Measurements from ENCODE around the gene SOX10. TPM values are rescaled to one million over a fixed set of nuclear protein-coding genes. Genes with fewer than 3 reads are reported as not detected.

SOX10 gene
- not detected in 2 replicates for total RNA-seq

DNA sequence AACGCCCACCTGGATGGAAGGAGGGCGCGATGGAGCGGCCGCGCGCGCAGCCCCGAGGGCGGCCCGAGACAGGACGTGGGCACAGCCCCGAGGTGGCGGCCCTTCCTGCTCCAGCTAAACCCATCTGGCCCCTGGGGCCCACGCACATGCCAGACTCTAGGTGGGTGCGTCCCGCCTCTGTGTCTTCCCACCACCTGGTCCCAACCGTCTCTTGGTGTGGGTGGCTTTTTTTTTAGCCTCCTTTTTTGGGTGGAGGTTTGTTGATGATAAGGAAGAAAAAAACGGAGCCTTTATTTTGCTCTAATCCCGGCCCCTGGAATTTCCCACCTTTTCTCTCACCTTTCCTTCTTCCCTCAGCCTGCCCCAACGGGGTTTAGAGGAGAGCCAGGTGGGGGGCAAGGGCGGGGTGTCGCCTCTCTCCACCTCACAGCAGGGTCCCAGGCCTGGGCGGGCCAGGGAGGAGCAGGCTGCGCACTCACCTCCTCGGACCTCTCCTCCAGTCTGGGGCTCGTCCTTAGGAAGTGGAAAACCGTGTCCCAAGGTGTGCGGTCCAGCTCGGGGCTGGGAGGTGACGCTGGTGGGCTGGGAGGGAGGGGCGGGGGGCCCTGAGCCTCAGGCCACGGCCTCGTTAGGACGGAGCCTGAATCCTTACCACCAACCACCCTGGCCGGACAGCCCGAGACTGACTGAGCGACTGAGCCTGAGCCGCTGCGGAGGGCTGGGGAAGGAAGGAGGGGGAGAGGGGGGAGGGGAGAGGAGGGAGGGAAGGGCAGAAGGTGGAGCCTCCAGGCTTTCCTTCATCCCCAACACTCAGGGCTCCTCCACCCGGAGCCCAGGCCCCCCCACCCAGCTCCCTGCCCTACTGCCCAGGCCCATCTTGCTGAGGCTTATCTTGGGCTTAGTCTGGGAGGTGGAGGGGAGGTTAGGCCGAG is at the start of gene SOX10:
Gene SOX10, minus strand, starts transcription at position 696 of the 932 bp plus-strand sequence. CDS start 771 bp downstream, outside the sequence.

DNA sequence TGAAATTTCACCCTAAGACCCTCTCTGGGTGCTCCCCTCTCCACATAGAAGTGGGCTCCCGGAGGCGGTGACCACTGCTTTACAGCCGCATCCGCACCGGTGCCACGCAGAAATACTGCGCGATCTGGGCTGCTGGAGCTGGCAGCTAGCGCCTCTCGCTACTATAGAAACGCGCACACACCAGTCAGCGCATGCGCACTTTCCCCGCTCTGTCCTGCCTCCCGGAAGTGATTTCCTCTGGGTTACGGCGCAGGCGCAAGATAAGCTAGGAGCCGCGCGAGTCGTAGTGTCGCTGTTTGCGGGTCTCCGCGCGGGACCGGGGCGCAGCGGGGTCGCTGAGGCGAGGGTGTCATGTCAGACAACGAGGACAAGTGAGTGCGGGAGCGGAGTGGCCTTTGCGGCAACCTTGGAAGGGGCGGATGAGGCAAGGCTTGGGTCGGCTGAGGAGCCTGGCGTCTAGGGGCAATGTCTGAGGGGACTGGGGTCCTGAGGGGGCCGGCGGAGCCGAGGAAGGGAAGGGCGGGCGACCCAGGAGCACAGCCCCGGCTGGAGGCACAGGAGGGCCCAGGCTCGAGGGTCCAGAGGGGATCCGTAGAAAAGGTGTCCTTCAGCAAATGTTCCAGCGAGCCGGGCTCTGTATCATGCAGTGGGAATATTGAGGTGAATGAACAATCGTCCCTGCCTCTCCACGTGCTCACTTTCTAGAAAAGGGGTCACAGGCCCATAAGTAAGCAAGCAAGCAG is 30.7 kb downstream of the SOX10 start, which contains the start of the genes C22orf23 and POLR2F:
Gene C22orf23, minus strand, starts transcription at position 165 of the 743 bp plus-strand sequence. CDS start 452 bp downstream, outside the sequence.
Gene POLR2F, plus strand, starts transcription at position 263 of the 743 bp plus-strand sequence. Its CDS starts 89 bp downstream, at position 352.

Other genes with a start within 250 kb of the SOX10 start
- 18.9 and 23.9 TPM in 2 replicates for gene GCAT, start 176.6 kb downstream of the SOX10 start, total RNA-seq
- gene GALR3, start 161.2 kb downstream of the SOX10 start, total RNA-seq, result not detected in 2 replicates
- gene ANKRD54, start 140.2 kb downstream of the SOX10 start, total RNA-seq, result 19.9 and 23.3 TPM in 2 replicates
- 291 and 393 TPM in 2 replicates for gene EIF3L, start 135.1 kb downstream of the SOX10 start, total RNA-seq
- 17.2 TPM in 2 replicates for gene MICALL1, start 78.3 kb downstream of the SOX10 start, total RNA-seq
- 0.43 and 0.52 TPM in 2 replicates for gene C22orf23, start 31.0 kb downstream of the SOX10 start, total RNA-seq
- gene POLR2F, start 30.9 kb downstream of the SOX10 start, total RNA-seq, result 11.9 and 17.5 TPM in 2 replicates
- gene PICK1, start 72.8 kb upstream of the SOX10 start, total RNA-seq, result 6.7 and 7.7 TPM in 2 replicates
- gene SLC16A8, start 99.6 kb upstream of the SOX10 start, total RNA-seq, result under 0.01 and 0.26 TPM in 2 replicates
- 0.65 and 0.78 TPM in 2 replicates for gene BAIAP2L2, start 126.1 kb upstream of the SOX10 start, total RNA-seq
- gene PLA2G6, start 197.3 kb upstream of the SOX10 start, total RNA-seq, result 10.3 and 13.6 TPM in 2 replicates
- gene MAFF, start 217.4 kb upstream of the SOX10 start, total RNA-seq, result 14.8 and 40.6 TPM in 2 replicates

All from articular chondrocyte of knee joint (primary cell).